ENCODE data around the gene GPSM1.

DNA sequence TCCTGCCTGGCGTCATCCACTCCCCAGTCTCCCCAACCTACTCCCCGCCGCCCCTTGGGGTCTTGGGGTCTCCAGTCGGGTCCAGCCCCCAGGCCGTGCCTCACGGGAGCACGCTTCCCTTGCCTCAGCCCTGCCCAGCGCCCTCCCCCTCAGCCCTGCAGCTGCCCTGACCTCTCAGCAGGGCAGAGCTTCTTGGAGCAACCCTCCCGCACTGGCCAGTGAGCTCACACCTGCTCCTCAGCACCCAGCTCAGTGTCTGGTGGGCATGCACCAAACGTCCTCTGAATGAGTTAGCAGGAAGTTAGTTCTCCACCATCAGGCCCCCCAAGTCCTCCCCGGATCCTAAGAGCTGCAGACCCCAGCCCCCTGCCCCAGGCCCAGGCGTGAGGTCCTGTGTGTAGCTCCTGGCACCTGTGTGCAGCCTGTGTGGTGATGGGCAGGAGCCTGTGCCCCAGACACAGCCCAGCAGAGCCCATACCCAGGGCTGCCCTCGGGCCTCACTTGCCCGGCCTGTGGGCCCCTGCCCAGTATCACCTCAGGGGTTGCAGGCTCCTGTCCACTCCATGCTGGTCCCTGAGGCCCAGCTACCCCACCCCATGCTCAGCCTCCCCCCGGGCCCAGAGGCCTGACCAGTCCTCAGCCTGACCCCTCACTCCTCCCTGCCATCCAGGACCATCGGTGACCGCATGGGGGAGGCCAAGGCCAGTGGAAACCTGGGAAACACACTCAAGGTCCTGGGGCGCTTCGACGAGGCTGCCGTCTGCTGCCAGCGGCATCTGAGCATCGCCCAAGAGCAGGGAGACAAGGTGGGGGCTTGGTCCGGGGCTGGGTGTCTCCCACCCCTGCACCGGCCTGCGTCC lies 8.2 kb downstream of the GPSM1 start:
- TF ChIP-seq POLR2A (IDR thresholded peaks at IDR 0.05): no peak
- TF ChIP-seq POLR2AphosphoS5 (IDR thresholded peaks at IDR 0.05): no peak
- TF ChIP-seq, protein P1, sequence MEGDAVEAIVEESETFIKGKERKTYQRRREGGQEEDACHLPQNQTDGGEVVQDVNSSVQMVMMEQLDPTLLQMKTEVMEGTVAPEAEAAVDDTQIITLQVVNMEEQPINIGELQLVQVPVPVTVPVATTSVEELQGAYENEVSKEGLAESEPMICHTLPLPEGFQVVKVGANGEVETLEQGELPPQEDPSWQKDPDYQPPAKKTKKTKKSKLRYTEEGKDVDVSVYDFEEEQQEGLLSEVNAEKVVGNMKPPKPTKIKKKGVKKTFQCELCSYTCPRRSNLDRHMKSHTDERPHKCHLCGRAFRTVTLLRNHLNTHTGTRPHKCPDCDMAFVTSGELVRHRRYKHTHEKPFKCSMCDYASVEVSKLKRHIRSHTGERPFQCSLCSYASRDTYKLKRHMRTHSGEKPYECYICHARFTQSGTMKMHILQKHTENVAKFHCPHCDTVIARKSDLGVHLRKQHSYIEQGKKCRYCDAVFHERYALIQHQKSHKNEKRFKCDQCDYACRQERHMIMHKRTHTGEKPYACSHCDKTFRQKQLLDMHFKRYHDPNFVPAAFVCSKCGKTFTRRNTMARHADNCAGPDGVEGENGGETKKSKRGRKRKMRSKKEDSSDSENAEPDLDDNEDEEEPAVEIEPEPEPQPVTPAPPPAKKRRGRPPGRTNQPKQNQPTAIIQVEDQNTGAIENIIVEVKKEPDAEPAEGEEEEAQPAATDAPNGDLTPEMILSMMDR (IDR thresholded peaks at IDR 0.05): no peak
- TF ChIP-seq EP300 (IDR thresholded peaks at IDR 0.05): no peak

Data from sigmoid colon (tissue), 4 donors.